Cardiac muscle cell (in vitro differentiated cells and primary cell): ENCODE results near the gene MED6. TPM values are rescaled to one million over a fixed set of nuclear protein-coding genes. Genes with fewer than 3 reads are reported as not detected.

Experiments
- DNase-seq, 2 donors: peaks; one replicate each; pipeline versions ENCODE4 v3.0.0 to v3.0.0-alpha.2; 2010 to 2017; ENCODE audit warnings: low read depth in 1 of 2, low spot score in 1 of 2
- H3K27ac ChIP-seq: fragments of 200-600 bp; sonication (generic); 2 replicates; pipeline ENCODE4 v1.5.1; 2016
- H3K27me3 ChIP-seq: fragments of 200-600 bp; sonication (generic); 2 replicates; pipeline ENCODE4 v1.6.0; 2016; ENCODE audit warnings: control low read depth
- H3K36me3 ChIP-seq: fragments of 200-600 bp; sonication (generic); 2 replicates; pipeline ENCODE4 v1.5.1; 2016; ENCODE audit warnings: control low read depth
- H3K4me1 ChIP-seq: fragments of 200-600 bp; sonication (generic); 2 replicates; pipeline ENCODE4 v1.8.1; 2017; ENCODE audit warnings: low read depth, mild to moderate bottlenecking, mixed run types
- H3K4me3 ChIP-seq: fragments of 200-600 bp; sonication (generic); 2 replicates; pipeline ENCODE4 v1.5.1; 2016; ENCODE audit warnings: mild to moderate bottlenecking
- H3K9me3 ChIP-seq: fragments of 200-600 bp; sonication (generic); 2 replicates; pipeline ENCODE4 v1.5.1; 2017; ENCODE audit warnings: low read depth, mild to moderate bottlenecking, control low read depth
- CTCF ChIP-seq: IDR thresholded peaks from 2 replicates; pipeline ENCODE4 v1.5.1; 2012; ENCODE audit warnings: low read depth, mild to moderate bottlenecking, low read length
- polyA plus RNA-seq: library from polyadenylated mRNA; unstranded; fragments of >200 nt; fragmentation: Nextera tagmentation; extraction: Ambion mirVana; gene quantifications from 2 replicates; pipeline ENCODE4 v1.2.1, GENCODE V29; 2016
- total RNA-seq: library from RNA; depleted of rRNA; stranded (reverse); fragments of >200 nt; gene quantifications from 2 replicates; pipeline ENCODE4 v1.2.3, GENCODE V29; 2016

MED6 gene
- total RNA-seq (19.8 and 26.5 TPM in 2 replicates), polyA plus RNA-seq (42.8 and 50.1 TPM in 2 replicates)

DNA sequence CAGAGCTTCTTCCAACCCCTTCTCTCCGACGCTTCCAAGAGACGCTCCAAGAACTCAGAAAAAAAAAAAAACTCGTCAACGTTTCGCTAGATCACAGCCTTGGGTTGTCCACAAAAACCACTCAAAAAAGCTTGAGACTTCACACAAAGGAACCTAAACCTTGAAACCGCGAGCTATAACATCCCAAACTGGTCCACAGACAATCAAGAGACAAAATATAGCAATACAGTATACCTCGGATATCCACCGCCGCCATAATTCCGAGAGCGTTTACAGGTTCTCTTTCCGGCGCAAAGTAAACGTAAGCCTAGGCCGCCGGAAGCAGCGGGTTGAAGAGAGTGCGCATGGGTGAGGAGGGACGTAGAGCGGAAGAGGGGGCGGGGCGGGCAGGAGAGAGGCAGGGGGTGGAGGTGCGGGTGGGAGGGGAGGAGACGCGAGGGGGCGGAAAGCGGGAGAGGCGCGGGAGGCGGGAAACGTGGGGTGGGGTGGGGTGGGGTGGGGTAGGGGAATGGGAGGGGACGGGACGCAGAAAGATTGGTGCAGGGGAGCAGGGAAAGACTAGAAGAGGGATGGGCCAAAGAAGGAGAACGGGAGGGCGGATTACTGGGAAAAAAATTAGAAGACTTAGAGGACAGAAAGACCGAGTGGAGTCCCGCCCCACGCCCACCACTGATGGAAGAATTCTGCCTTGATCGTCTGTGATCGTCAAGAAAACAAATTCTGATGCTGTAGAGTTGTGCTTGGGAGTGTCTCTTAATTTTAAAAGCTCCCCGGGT, at the start of gene MED6:
TSS of gene MED6 (minus strand) at position 274 of the 776 bp plus-strand sequence. CDS start at position 256, 18 bp downstream.
- Histone ChIP-seq H3K27ac (peak within 1 kb of the TSS; percentile 65), H3K9me3 (no peaks in the 10 kb centered on the region), H3K4me1 (peaks cover 6% of the 10 kb centered on the region), H3K4me3 (peak within 1 kb of the TSS; percentile 100), H3K36me3 (no peaks in the 10 kb centered on the region), H3K27me3 (peaks cover 7% of the 10 kb centered on the region)
- TF ChIP-seq CTCF = no peak
- peak; percentile 95 to 96 for DNase-seq

- Histone ChIP-seq H3K9me3 (no peaks in the 10 kb centered on the region), H3K27me3 (no peaks in the 10 kb centered on the region), H3K4me3 (no peak overlapping the region), H3K4me1 (no peaks in the 10 kb centered on the region), H3K36me3 (no peaks in the 10 kb centered on the region), H3K27ac (no peak overlapping the region)
- no peak for TF ChIP-seq CTCF
- DNase-seq = no peak
Observed at GRCh38 chr14:70649803-70650202, 49.3 kb upstream of the MED6 start.

GRCh38 chr14:70648346-70648745, 47.9 kb upstream of the MED6 start:
- no peaks in the 10 kb centered on the region for H3K4me1 ChIP-seq
- peaks cover 12% of the 10 kb centered on the region for H3K27me3 ChIP-seq
- no peaks in the 10 kb centered on the region for H3K36me3 ChIP-seq
- TF ChIP-seq CTCF = no peak
- no peak for DNase-seq
- H3K4me3 ChIP-seq = no peak overlapping the region
- H3K9me3 ChIP-seq = no peaks in the 10 kb centered on the region
- no peak overlapping the region for H3K27ac ChIP-seq

- DNase-seq = no peak
- H3K27ac ChIP-seq = no peak overlapping the region
- no peaks in the 10 kb centered on the region for H3K4me1 ChIP-seq
- no peak for TF ChIP-seq CTCF
- H3K36me3 ChIP-seq = no peaks in the 10 kb centered on the region
- no peak overlapping the region for H3K4me3 ChIP-seq
- no peaks in the 10 kb centered on the region for H3K9me3 ChIP-seq
- peaks cover 21% of the 10 kb centered on the region for H3K27me3 ChIP-seq
Observed at GRCh38 chr14:70646705-70647104, 46.2 kb upstream of the MED6 start.

- H3K36me3 ChIP-seq = no peaks in the 10 kb centered on the region
- H3K9me3 ChIP-seq = no peaks in the 10 kb centered on the region
- H3K4me3 ChIP-seq = no peak overlapping the region
- no peak overlapping the region for H3K27ac ChIP-seq
- H3K4me1 ChIP-seq = no peaks in the 10 kb centered on the region
- no peak for DNase-seq
- no peak for TF ChIP-seq CTCF
- peaks cover 26% of the 10 kb centered on the region for H3K27me3 ChIP-seq
Observed at GRCh38 chr14:70645892-70646291, 45.4 kb upstream of the MED6 start.
